Measurements from ENCODE around the gene EIF1AX. TPM values are rescaled to one million over a fixed set of nuclear protein-coding genes. Genes with fewer than 3 reads are reported as not detected.
"Not testable (repeated sequence)": the region's sequence is repeated elsewhere in the genome, so short reads cannot be mapped to it uniquely, and the experiment has no call there.

EIF1AX gene
- polyA plus RNA-seq, 1 experiment = 83.9 TPM

- TF ChIP-seq, protein P1, sequence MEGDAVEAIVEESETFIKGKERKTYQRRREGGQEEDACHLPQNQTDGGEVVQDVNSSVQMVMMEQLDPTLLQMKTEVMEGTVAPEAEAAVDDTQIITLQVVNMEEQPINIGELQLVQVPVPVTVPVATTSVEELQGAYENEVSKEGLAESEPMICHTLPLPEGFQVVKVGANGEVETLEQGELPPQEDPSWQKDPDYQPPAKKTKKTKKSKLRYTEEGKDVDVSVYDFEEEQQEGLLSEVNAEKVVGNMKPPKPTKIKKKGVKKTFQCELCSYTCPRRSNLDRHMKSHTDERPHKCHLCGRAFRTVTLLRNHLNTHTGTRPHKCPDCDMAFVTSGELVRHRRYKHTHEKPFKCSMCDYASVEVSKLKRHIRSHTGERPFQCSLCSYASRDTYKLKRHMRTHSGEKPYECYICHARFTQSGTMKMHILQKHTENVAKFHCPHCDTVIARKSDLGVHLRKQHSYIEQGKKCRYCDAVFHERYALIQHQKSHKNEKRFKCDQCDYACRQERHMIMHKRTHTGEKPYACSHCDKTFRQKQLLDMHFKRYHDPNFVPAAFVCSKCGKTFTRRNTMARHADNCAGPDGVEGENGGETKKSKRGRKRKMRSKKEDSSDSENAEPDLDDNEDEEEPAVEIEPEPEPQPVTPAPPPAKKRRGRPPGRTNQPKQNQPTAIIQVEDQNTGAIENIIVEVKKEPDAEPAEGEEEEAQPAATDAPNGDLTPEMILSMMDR (IDR thresholded peaks at IDR 0.05; ENCODE audit: low read depth, low read length) = no peak
- POLR2A ChIA-PET = no interaction called here
These were observed 32.2 kb upstream of the EIF1AX start for GRCh38 chrX:20173856-20174255.

DNA sequence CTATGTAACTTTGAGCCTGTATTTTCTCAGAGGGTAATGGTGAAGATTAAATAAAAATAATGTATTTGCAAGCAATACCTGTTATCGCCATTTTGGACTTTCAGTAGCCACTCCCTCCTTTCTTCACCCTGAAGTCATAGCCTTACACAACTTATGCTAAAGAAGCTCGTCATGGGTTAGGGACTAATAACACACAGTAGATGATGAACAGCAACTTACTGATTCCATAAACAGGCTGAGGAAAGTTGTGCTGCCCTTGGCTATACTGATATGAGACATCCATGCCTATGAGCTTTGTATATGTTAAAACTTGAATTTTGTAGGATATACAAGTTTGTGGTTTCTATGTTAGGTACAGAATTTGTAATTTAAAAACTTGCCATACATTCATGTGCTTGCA, 31.7 kb upstream of the EIF1AX start:
- CTCF ChIA-PET = no interaction called here
- Histone ChIP-seq H3K27ac (ENCODE audit: low read depth, low read length) (no peak overlapping the region), H3K27me3 (ENCODE audit: control insufficient read depth, insufficient read depth, low read length) (no peaks in the 10 kb centered on the region), H3K9me3 (ENCODE audit: control insufficient read depth, insufficient read depth, low read length) (no peaks in the 10 kb centered on the region), H3K4me3 (ENCODE audit: low read depth, low read length) (no peak overlapping the region)
- no peak for DNase-seq (ENCODE audit: low read depth, low spot score)
- TF ChIP-seq, protein P1 (IDR thresholded peaks at IDR 0.05; ENCODE audit: low read depth, low read length) = no peak
- POLR2A ChIA-PET = no interaction called here

More at GRCh38 chrX:20173856-20174255, 32.2 kb upstream of the EIF1AX start:
- CTCF ChIA-PET = no interaction called here
- Histone ChIP-seq H3K27me3 (ENCODE audit: control insufficient read depth, insufficient read depth, low read length) (no peaks in the 10 kb centered on the region), H3K9me3 (ENCODE audit: control insufficient read depth, insufficient read depth, low read length) (no peaks in the 10 kb centered on the region), H3K27ac (ENCODE audit: low read depth, low read length) (no peak overlapping the region), H3K4me3 (ENCODE audit: low read depth, low read length) (no peak overlapping the region)
- DNase-seq (ENCODE audit: low read depth, low spot score) = no peak

DNA sequence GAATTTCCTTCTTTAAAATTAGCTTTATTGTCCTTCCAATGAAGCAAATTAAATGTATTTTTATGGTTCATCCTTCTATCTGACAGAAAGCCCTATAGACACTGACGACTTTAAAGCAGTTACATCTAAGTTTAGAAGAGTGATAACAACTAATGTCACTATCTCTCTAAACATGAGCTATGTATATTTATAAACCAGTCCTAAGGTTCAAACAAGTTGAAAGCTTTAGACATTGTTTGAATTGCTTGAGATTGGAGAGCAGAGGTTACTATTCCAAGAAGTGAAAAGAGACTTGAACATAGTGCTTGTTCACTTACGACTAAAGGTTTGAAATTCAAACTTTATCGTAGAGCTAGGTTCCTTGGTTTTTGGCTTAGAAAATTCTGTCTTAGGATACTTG, 30.2 kb upstream of the EIF1AX start:
- TF ChIP-seq, protein P1 (IDR thresholded peaks at IDR 0.05; ENCODE audit: low read depth, low read length) = no peak
- ChIA-PET CTCF (interaction anchor here (0.7 kb wide), 2 partner anchors 12 to 273 kb away, joined by 3 read pairs; no protein-coding TSS in a partner anchor), POLR2A (no interaction called here)
- no peaks in the 10 kb centered on the region for H3K27me3 ChIP-seq (ENCODE audit: control insufficient read depth, insufficient read depth, low read length)
- H3K27ac ChIP-seq (ENCODE audit: low read depth, low read length) = no peak overlapping the region
- H3K9me3 ChIP-seq (ENCODE audit: control insufficient read depth, insufficient read depth, low read length) = no peaks in the 10 kb centered on the region
- H3K4me3 ChIP-seq (ENCODE audit: low read depth, low read length) = no peak overlapping the region
- no peak for DNase-seq (ENCODE audit: low read depth, low spot score)

DNA sequence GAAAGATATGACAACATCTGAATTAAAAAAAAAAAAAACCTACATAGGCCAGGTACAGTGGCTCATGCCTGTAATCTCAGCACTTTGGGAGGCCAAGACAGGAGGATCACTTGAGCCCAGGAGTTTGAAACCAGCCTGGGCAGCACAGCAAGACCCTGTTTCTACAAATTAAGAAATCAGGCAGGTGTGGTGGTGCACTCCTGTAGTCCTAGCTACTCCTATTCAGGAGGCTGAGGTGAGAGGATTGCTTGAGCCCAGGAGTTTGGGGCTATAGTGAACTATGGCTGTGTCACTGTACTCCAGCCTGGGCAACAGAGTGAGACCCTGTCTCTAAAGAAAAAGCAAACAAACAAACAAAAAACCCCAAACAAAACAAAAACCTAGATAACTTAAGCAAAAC, 20.9 kb upstream of the EIF1AX start:
- POLR2A ChIA-PET; H3K4me3 ChIP-seq (ENCODE audit: low read depth, low read length); H3K27me3 ChIP-seq (ENCODE audit: control insufficient read depth, insufficient read depth, low read length); DNase-seq (ENCODE audit: low read depth, low spot score); H3K9me3 ChIP-seq (ENCODE audit: control insufficient read depth, insufficient read depth, low read length); CTCF ChIA-PET; H3K27ac ChIP-seq (ENCODE audit: low read depth, low read length): not testable (repeated sequence)

DNA sequence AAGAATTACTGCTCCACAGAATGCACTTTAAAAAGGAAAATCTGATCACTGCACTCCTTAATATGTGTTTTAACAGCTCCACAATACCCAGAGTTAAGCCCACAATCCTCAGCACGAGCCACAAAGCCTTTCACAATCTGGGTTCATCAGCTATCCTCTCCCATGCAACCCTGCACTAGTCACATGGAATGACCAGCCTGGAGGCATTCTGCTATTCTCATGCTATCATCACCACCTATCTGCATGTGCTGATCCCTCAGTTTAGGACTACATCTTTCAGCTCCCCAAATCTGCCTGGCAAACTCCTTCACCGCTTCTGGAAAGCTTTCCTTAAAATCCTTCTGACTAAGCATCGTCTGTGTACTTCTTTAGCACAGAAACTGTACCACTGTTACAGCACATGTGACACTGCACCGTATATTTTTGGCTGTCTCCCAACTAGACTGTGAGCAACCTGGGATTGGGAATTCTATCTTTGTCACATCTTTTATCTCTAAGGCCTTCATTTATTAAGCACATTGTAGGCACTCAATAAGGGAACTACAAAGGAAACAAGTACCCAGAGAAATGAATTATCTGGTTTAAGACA, 18.3 kb upstream of the EIF1AX start:
- DNase-seq (ENCODE audit: low read depth, low spot score) = no peak
- CTCF ChIA-PET = interaction anchor here (0.6 kb wide), 1 partner anchor 12 kb away, joined by 3 read pairs; no protein-coding TSS in a partner anchor
- POLR2A ChIA-PET = no interaction called here
- H3K27me3 ChIP-seq (ENCODE audit: control insufficient read depth, insufficient read depth, low read length) = no peaks in the 10 kb centered on the region
- H3K27ac ChIP-seq (ENCODE audit: low read depth, low read length) = no peak overlapping the region
- TF ChIP-seq, protein P1 (IDR thresholded peaks at IDR 0.05; ENCODE audit: low read depth, low read length) = no peak
- H3K9me3 ChIP-seq (ENCODE audit: control insufficient read depth, insufficient read depth, low read length) = no peaks in the 10 kb centered on the region
- no peak overlapping the region for H3K4me3 ChIP-seq (ENCODE audit: low read depth, low read length)
